ENCODE results near the gene PLCL1. TPM values are rescaled to one million over a fixed set of nuclear protein-coding genes. Genes with fewer than 3 reads are reported as not detected.

PLCL1 gene
- polyA plus RNA-seq, 3 donors, result 15.3 to 20.8 (median 16.6) TPM

- no peak for DNase-seq (ENCODE audit: extremely low read depth in 1 of 11, low read depth in 9 of 11, low spot score in 4 of 11)
Measured at GRCh38 chr2:197964720-197965119, 160.3 kb downstream of the PLCL1 start.

DNA sequence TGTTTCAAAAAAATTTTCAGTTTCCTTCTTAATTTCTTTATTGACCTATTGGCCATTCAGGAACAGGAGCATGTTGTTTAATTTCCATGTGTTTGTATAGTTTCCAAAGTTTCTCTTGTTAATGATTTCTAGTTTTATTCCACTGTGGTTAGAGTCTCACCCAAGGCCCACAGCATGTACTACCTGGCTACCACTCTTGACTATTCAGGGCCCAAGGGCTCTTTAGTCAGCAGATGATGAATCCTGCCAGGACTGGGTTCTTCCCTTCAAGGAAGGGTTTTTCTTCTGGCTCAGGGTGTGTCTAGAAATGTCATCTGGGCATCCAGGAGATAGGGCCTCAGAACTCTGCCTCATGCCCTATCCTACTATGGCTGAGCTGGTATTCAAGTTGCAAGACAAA is 161.4 kb downstream of the PLCL1 start:
- DNase-seq (ENCODE audit: extremely low read depth in 1 of 11, low read depth in 9 of 11, low spot score in 4 of 11), result no peak

GRCh38 chr2:197969391-197969893 is 165.0 kb downstream of the PLCL1 start:
- DNase-seq (ENCODE audit: extremely low read depth in 1 of 11, low read depth in 9 of 11, low spot score in 4 of 11), result no peak

DNA sequence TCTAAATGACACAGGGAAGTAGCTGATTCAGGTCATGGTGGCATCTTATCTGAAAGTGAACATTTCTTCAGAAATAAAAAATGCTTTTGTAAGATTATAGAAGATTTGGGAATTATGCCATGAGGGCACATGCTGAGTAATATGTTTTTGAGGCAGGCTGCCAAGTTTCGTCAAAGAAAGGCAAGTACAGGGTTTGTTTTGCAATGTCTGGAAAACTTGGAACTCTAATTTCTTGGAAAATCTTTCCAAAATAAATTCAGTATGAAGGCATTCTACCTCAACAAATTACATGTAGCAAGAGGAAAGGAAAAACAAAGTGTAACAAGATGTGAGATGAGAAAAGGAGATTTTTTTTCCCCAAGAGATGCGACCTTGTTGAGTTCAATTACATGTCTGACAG is 167.7 kb downstream of the PLCL1 start:
- no peak for DNase-seq (ENCODE audit: extremely low read depth in 1 of 11, low read depth in 9 of 11, low spot score in 4 of 11)

DNA sequence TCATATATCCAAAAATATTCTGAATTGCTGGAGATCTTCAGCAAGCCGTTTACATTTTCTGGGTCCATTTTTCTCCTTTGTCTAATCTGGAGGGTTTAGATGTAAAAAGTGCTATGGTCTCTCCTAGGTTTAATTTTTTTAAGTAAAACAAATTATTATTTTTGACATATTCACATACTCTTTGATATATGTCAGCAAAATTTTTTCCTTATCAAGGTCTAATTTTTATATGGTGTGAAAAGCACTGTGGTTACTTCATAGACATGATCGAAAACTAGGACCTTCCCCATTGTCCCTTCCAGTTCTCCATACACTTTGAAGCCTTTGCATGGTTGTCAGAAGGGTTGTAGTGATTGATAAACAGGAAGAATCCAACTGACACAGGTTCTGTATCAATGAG is 168.2 kb downstream of the PLCL1 start:
- no peak for DNase-seq (ENCODE audit: extremely low read depth in 1 of 11, low read depth in 9 of 11, low spot score in 4 of 11)

GRCh38 chr2:197973772-197974171 is 169.4 kb downstream of the PLCL1 start:
- no peak for DNase-seq (ENCODE audit: extremely low read depth in 1 of 11, low read depth in 9 of 11, low spot score in 4 of 11)

GRCh38 chr2:197975931-197976519 is 171.6 kb downstream of the PLCL1 start:
- no peak for DNase-seq (ENCODE audit: extremely low read depth in 1 of 11, low read depth in 9 of 11, low spot score in 4 of 11)

DNA sequence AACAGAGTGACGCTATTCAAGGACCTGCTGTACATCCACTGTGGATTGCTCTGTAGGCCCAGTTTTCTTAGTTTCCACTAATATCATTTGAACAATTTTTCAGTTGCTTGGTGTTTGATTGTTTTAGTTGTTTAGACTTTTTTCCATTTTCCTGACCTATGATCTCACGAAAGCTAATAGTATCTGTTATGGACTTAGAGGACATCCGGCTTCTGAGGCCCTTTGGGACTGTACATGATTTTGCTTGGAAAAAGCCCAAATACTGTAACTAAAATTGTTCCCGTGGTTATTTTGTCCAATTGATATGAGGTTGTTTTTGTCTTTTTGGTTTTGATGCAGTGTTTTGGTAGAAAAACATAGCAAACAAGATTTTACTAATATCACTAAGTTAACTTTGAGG is 174.6 kb downstream of the PLCL1 start:
- no peak for DNase-seq (ENCODE audit: extremely low read depth in 1 of 11, low read depth in 9 of 11, low spot score in 4 of 11)

GRCh38 chr2:197982565-197982964 is 178.2 kb downstream of the PLCL1 start:
- DNase-seq (ENCODE audit: extremely low read depth in 1 of 11, low read depth in 9 of 11, low spot score in 4 of 11), result no peak

DNA sequence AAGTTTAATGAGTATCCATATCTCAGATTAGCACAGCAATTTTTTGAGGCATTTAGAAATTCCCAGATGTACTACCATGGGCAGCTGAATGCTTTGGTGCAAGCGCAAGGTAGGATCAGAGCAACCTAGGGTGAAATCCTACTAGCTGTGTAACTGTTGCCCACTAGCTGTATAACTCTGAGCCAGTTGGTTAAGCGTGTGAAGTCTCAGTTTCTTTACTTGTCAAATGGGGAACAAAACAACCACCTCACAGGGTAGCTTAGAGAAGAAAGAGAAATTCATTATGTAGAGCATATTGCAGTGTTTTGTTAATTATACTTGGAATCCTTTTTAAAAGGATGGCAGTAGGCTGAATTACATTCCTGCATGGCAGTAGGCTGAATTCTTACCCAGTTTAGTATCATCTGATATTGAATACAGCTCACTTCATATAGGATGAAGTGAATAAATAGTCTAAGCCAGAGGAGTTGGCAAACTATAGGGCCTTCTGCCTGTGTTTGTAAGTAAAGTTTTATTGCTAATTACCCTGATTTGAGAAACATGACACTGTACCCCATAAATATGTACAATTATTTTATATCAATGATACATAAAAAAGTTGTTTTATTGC is 180.7 kb downstream of the PLCL1 start:
- DNase-seq (ENCODE audit: extremely low read depth in 1 of 11, low read depth in 9 of 11, low spot score in 4 of 11), result no peak

DNA sequence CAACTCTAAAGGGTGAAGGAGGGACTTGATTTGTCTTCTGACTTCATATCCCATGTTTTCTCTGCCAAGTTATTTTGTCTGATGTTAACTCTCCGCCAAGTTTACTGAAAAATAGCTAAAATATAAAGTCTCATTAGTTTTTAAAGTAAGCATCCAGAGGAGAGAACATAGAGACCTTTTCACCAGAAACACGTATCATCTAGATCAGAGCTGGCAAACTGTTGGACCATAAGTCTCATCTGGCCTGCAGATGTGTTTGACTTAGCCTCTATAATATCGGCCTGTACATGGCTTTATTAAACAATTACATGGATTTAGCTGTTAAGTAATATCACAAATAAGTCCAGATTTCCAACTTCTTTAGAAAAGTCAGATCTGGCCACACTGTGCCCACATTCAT is 182.6 kb downstream of the PLCL1 start:
- no peak for DNase-seq (ENCODE audit: extremely low read depth in 1 of 11, low read depth in 9 of 11, low spot score in 4 of 11)

GRCh38 chr2:197990356-197990755 is 186.0 kb downstream of the PLCL1 start:
- no peak for DNase-seq (ENCODE audit: extremely low read depth in 1 of 11, low read depth in 9 of 11, low spot score in 4 of 11)

- no peak for DNase-seq (ENCODE audit: extremely low read depth in 1 of 11, low read depth in 9 of 11, low spot score in 4 of 11)
Measured at GRCh38 chr2:197992482-197993133, 188.2 kb downstream of the PLCL1 start.

DNA sequence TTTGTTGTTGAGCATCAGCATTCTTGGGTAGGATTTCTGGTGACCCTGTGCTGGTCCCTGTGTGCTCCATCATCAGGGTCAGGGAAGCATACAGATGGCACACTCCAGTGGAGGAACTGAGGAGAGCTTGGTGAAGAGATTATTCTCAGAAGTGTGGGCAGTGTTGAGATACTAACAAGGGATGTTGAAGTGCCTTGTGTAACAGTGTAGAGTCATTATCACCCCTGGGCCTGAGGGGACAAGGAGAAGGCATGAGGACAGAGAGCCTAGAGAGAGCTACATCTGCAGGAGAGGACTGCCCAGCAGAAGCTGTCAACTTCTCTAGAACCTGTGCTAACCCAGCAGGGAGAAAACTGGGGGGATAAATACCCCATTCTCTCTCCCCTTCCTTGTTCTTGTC is 189.0 kb downstream of the PLCL1 start:
- DNase-seq (ENCODE audit: extremely low read depth in 1 of 11, low read depth in 9 of 11, low spot score in 4 of 11), result no peak

GRCh38 chr2:197993830-197994229 is 189.4 kb downstream of the PLCL1 start:
- no peak for DNase-seq (ENCODE audit: extremely low read depth in 1 of 11, low read depth in 9 of 11, low spot score in 4 of 11)

DNA sequence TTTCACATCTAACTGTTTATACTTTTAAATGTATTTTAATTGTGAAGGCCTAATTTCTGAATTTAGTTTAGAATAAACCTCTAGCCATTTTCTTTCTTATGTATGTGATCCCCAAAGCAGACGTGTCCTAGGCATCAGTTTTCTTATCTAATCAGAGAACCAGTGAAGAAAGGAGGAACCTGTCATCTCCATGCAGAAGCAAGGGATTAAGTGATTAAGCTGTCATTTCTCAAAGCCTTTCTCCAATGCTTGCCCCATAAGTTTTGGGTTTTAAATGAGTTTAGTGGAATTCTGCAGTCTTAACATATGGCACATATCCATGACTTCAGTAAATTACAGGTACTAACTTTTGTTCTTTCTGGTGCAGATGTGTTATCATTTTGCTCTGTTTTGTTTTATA is 190.4 kb downstream of the PLCL1 start:
- DNase-seq (ENCODE audit: extremely low read depth in 1 of 11, low read depth in 9 of 11, low spot score in 4 of 11), result no peak

- DNase-seq (ENCODE audit: extremely low read depth in 1 of 11, low read depth in 9 of 11, low spot score in 4 of 11), result no peak
Measured at GRCh38 chr2:197996583-197996982, 192.2 kb downstream of the PLCL1 start.

GRCh38 chr2:197997083-197997541 is 192.7 kb downstream of the PLCL1 start:
- no peak for DNase-seq (ENCODE audit: extremely low read depth in 1 of 11, low read depth in 9 of 11, low spot score in 4 of 11)

DNA sequence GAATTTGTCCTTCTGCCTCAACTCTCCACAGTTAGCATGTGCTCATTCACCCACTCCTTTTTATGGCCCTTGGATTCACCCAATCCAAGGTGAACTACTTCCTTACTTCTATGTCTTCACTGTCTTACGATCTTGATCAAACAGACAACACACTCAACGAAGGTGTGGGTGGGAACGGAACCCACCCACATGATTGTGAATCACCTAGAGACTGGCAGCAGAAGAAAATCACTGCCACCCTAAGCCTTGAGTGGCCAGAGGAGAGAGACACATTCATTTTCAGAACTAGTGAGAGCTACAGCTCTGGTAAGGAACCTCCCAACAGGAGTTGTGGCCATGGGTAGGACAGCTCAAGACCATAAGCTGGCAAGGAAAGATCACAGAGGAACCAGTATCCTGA is 194.3 kb downstream of the PLCL1 start:
- DNase-seq (ENCODE audit: extremely low read depth in 1 of 11, low read depth in 9 of 11, low spot score in 4 of 11), result no peak

DNA sequence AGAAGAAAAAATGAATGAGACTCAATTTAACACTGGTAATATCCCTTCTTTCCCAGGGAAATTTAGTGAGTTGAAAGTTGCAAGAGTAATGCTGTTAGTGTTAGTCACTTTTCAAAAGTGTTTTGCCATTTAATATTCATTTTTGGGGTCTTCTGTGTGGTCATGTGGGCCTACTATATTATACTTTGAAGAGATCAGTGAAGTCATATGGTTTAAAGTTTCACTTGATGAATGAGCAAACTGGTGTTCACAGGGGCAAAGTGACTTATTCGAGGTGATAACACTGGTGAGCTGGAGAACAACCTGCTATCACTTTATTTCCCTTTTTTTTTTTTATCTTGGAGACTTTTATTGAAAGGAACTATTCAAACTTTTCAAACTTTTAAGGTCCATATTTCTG is 196.0 kb downstream of the PLCL1 start:
- no peak for DNase-seq (ENCODE audit: extremely low read depth in 1 of 11, low read depth in 9 of 11, low spot score in 4 of 11)

GRCh38 chr2:198004173-198004572 is 199.8 kb downstream of the PLCL1 start:
- DNase-seq (ENCODE audit: extremely low read depth in 1 of 11, low read depth in 9 of 11, low spot score in 4 of 11), result no peak
